Activated effector memory CD4-positive, alpha-beta T cell treated with anti-CD3 and anti-CD28 coated beads, Interleukin-2, amount 50 U/mL, for 16 hours (primary cell): ENCODE data around the gene PCID2.
A peak's percentile ranks its signal among the peaks of the same experiment; 100 is the strongest.

Experiments used
- DNase-seq: peaks from one replicate; pipeline ENCODE4 v3.0.0-alpha.2; 2020

PCID2 gene

GRCh38 chr13:113148407-113148806 lies 60.1 kb downstream of the PCID2 start:
- DNase-seq = peak; percentile 61

DNA sequence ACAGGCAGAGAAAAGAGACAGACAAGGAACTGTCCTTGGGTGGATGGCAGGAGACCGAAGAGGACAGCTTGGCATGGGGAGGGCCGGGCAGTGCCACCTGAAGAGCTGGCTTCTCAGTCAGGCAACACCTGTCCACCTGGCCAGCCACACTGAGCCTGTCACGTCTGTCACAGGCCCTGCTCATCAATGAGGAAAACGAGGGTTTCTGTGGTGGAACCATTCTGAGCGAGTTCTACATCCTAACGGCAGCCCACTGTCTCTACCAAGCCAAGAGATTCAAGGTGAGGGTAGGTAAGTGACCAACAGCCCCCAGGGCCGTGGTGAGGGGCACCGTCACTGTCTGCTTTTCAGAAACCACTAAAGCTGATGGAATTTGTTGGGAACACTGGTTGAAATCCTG lies 61.3 kb downstream of the PCID2 start:
- DNase-seq = peak; percentile 27

DNA sequence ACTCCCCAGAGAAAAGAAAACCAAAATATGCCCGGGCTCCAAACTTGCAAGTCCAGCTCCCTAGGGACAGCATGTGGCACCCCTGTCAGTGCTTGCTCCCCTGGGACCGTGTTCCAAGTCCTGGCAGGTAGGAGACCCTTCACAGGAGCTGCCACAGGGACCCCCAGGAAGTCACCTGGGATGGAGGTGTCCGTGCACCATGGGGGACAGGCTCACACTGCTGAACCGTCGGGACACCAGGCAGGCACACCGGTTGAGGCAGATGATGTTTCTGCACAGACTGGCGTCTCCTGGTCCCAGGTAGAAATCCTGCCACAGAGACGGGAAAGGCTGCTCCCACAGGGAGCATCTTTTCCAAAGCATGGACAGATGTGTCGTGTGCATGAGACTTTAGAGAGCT lies 61.7 kb downstream of the PCID2 start:
- peak; percentile 54 for DNase-seq

- DNase-seq = peak; percentile 55
These were observed 62.4 kb downstream of the PCID2 start for GRCh38 chr13:113145911-113146598.

- DNase-seq = peak; percentile 68
These were observed 63.0 kb downstream of the PCID2 start for GRCh38 chr13:113145496-113145895.

- peak; percentile 45 for DNase-seq
These were observed 64.2 kb downstream of the PCID2 start for GRCh38 chr13:113144255-113144629.

- peak; percentile 50 for DNase-seq
These were observed 64.8 kb downstream of the PCID2 start for GRCh38 chr13:113143466-113144254.

DNA sequence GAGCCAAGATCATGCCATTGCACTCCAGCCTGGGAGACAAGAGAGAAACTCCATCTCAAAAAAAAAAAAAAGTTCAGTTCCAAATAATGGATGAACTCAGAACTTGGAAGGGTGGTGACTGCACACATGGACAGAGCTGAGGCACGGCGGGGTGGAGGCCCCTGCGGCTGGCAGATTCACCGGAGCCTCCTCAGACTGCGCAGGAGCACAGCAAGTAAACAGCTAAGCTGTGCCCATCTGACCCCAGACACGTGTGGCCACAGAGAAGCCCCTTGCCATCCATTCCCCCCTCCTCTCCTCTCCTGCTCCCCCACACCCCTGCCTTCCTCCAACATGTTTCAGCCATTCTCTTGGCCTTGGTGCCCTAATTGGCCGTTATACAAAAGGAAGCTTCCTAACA lies 65.6 kb downstream of the PCID2 start:
- peak; percentile 49 for DNase-seq

DNA sequence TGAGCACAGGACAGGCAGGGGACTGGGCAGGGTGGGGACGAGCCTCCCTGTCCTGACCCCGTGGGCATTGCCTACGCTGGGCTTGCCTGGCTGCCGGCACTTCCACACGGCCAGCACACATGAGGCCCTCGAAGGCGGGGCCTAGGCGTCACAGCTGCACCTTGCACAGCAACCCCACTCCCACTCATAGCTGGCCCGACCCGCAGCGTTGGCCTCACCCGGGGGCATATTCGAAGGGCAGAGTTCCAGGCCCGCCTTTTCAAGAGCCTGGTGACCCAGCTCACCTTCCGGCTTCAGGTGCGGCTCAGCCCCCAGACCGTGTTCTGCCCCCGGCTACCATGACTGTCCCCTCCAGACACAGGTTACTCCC lies 66.9 kb downstream of the PCID2 start:
- peak; percentile 49 for DNase-seq

DNA sequence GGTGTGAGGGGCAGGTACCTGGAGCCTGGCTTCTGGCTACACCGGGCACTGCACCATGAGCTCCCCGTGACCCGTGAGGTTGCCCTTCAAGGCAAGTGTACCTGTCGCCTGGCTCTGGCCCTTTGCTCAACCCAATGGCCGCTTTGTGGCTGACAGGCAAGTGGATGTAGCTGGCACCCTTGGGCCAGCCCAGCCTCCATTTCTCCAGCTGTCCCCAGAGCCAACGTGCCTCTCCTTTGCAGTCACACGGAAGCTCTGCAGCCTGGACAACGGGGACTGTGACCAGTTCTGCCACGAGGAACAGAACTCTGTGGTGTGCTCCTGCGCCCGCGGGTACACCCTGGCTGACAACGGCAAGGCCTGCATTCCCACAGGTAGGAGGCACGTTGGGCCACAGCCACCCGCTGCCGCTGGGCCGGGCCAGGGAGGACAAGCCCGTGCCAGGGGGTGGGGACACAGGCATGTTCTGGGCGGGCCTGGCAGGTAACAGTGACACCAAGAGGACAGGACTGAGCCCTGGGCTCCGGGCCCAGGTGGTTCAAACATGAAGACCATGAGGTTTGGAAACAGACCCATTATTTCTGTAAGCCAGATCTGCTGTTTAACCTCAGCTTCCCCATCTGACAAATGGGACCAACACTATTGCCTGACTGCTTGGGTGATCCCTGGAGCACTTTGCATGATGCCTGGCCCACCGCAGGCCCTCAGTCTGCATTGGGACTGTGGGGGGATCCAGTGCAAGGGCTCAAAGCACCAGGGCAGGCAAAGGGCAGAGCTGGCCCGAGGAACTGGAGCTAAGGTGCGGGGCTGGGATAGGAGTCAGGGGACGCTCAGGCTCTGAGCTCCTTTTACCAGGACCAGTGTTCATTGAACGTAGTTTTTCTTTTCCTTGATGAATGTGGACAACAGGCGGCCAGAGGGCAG lies 67.5 kb downstream of the PCID2 start:
- peak; percentile 47 for DNase-seq

DNA sequence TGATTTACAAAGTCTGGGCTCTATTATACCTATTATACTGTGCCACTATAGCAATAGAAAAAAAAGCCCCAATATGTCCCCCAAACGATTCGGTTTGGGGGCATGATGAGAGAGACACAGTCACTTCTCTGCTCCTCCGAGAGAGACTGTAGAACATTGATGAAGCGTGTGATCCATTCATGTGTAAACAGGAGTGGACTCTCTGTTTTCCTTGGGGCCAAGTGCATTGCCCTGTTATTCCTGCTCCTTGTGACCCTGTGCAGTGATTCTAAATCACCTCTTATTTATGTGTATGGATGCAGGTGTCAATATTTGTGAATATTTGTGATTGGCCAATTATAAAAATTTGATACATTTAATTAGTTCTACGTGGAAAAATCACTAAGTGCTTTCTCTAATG lies 68.9 kb downstream of the PCID2 start:
- DNase-seq = no peak

- no peak for DNase-seq
These were observed 69.5 kb downstream of the PCID2 start for GRCh38 chr13:113138792-113139551.

GRCh38 chr13:113137691-113138298 lies 70.7 kb downstream of the PCID2 start:
- DNase-seq = no peak

- no peak for DNase-seq
These were observed 73.1 kb downstream of the PCID2 start for GRCh38 chr13:113135281-113135760.

GRCh38 chr13:113129921-113130750 lies 78.3 kb downstream of the PCID2 start:
- peak; percentile 71 for DNase-seq

DNA sequence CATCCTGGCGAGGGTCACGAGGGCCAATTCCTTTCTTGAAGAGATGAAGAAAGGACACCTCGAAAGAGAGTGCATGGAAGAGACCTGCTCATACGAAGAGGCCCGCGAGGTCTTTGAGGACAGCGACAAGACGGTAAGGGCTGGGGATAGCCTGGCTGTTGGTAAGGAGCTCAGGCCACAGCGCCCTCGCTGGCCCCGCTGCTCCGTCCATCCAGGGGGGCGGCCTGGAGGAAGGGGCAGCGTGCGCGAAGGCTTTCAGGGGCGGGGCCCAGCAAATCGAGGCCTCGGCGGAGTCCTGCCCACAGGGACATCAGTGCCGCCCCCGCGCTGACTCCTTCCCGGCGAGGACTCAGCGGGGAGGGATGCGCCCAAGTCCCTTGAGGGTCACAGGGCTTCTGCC lies 79.0 kb downstream of the PCID2 start:
- DNase-seq = no peak
